ENCODE results near the gene DOCK1. TPM values are rescaled to one million over a fixed set of nuclear protein-coding genes. Genes with fewer than 3 reads are reported as not detected.

DOCK1 gene
- total RNA-seq, 1 experiment from 2014 or later = 40.0 TPM

- DNase-seq (ENCODE audit: unreplicated experiment) = no peak
- no peak overlapping the region for H3K27ac Mint-ChIP-seq (ENCODE audit: low read depth, unreplicated experiment)
- H3K27me3 Mint-ChIP-seq (ENCODE audit: insufficient read depth, unreplicated experiment) = no peaks in the 10 kb centered on the region
- POLR2A ChIA-PET = no interaction called here
- TF ChIP-seq, protein P1, sequence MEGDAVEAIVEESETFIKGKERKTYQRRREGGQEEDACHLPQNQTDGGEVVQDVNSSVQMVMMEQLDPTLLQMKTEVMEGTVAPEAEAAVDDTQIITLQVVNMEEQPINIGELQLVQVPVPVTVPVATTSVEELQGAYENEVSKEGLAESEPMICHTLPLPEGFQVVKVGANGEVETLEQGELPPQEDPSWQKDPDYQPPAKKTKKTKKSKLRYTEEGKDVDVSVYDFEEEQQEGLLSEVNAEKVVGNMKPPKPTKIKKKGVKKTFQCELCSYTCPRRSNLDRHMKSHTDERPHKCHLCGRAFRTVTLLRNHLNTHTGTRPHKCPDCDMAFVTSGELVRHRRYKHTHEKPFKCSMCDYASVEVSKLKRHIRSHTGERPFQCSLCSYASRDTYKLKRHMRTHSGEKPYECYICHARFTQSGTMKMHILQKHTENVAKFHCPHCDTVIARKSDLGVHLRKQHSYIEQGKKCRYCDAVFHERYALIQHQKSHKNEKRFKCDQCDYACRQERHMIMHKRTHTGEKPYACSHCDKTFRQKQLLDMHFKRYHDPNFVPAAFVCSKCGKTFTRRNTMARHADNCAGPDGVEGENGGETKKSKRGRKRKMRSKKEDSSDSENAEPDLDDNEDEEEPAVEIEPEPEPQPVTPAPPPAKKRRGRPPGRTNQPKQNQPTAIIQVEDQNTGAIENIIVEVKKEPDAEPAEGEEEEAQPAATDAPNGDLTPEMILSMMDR (IDR thresholded peaks at IDR 0.05; ENCODE audit: unreplicated experiment) = no peak
- no TSS peak for BruUV-seq (replicated peaks)
- CTCF ChIA-PET = no interaction called here
- peaks cover 7% of the 10 kb centered on the region for H3K36me3 Mint-ChIP-seq (ENCODE audit: insufficient read depth, unreplicated experiment)
- no peaks in the 10 kb centered on the region for H3K4me1 Mint-ChIP-seq (ENCODE audit: insufficient read depth, unreplicated experiment)
- intact Hi-C loops (cut with micrococcal nuclease) = no loop called here
- H3K4me3 Mint-ChIP-seq (ENCODE audit: unreplicated experiment) = no peak overlapping the region
- no peaks in the 10 kb centered on the region for H3K9me3 Mint-ChIP-seq (ENCODE audit: unreplicated experiment)
Observed at GRCh38 chr10:127435246-127435645, 530.0 kb downstream of the DOCK1 start.

DNA sequence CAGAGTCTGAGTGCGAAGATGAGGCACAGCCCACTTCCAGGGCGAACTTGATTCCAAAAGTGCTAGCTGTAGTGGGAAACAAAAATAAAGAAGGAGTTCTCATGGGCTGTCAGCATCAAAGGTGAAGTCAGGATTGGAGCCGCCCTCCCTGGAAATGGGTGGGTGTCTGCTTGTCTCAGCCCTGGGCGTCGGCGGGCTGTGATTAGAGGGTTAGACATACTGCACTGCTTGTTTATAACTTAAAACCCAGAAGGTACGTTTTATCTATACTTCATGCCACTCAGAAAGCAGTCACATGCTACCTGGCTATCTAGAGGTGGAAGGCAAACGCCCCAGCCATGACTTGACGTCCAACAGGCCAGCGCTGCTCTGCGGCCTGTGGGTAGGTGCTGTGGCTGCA, 535.1 kb downstream of the DOCK1 start:
- no TSS peak for BruUV-seq (replicated peaks)
- DNase-seq (ENCODE audit: unreplicated experiment) = no peak
- CTCF ChIA-PET = no interaction called here
- H3K9me3 Mint-ChIP-seq (ENCODE audit: unreplicated experiment) = no peaks in the 10 kb centered on the region
- no peak overlapping the region for H3K27ac Mint-ChIP-seq (ENCODE audit: low read depth, unreplicated experiment)
- POLR2A ChIA-PET = no interaction called here
- no peaks in the 10 kb centered on the region for H3K4me1 Mint-ChIP-seq (ENCODE audit: insufficient read depth, unreplicated experiment)
- H3K4me3 Mint-ChIP-seq (ENCODE audit: unreplicated experiment) = no peak overlapping the region
- intact Hi-C loops (cut with micrococcal nuclease) = no loop called here
- TF ChIP-seq, protein P1 (IDR thresholded peaks at IDR 0.05; ENCODE audit: unreplicated experiment) = no peak
- H3K36me3 Mint-ChIP-seq (ENCODE audit: insufficient read depth, unreplicated experiment) = peaks cover 14% of the 10 kb centered on the region
- no peaks in the 10 kb centered on the region for H3K27me3 Mint-ChIP-seq (ENCODE audit: insufficient read depth, unreplicated experiment)

DNA sequence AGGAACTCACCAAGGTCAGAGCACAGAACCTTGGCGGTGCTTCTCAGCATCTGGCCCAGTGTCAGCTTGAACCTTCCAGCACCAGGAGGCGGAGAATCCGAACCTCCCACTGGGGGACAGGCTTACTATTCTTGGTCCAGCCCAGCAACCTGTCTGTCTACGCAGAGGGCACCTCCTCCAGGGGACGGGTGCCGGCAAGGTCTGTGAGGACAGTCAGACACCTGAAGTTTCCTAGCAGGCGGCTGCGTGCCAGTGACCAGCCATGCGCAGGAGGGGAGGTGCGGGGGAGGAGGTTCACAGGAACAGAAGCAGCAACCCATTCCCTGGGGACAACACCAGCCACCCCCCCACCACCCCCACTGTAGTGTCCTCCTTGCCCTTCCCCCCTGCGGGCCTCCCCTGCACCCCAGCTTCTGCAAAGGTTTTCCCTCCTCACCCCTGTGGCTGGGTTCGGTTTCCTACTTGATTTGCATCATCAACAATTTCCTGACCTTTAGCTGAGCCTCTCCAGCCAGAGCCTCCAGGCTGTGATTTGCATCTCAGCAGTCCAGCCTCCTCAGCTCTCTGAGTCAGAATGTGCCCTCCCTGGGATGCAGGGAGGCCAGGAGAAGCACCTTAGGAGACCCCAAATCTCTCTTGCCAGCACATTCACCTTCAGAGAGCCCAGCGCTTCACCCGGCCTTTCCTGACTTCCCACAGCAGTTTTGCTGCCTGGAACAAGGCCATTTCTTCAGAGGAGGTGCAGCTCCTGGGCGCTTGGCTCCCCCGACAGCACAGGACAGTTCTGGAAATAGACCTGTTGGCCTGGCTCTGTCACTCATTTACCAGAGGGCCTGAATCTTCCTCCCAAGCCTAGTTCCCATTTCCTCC, 536.4 kb downstream of the DOCK1 start:
- no TSS peak for BruUV-seq (replicated peaks)
- Mint-ChIP-seq H3K36me3 (ENCODE audit: insufficient read depth, unreplicated experiment) (peaks cover 25% of the 10 kb centered on the region), H3K9me3 (ENCODE audit: unreplicated experiment) (no peaks in the 10 kb centered on the region), H3K4me1 (ENCODE audit: insufficient read depth, unreplicated experiment) (no peaks in the 10 kb centered on the region), H3K4me3 (ENCODE audit: unreplicated experiment) (no peak overlapping the region), H3K27me3 (ENCODE audit: insufficient read depth, unreplicated experiment) (no peaks in the 10 kb centered on the region), H3K27ac (ENCODE audit: low read depth, unreplicated experiment) (no peak overlapping the region)
- DNase-seq (ENCODE audit: unreplicated experiment) = no peak
- CTCF ChIA-PET = no interaction called here
- intact Hi-C loops (cut with micrococcal nuclease) = no loop called here
- POLR2A ChIA-PET = no interaction called here
- TF ChIP-seq, protein P1 (IDR thresholded peaks at IDR 0.05; ENCODE audit: unreplicated experiment) = no peak

DNA sequence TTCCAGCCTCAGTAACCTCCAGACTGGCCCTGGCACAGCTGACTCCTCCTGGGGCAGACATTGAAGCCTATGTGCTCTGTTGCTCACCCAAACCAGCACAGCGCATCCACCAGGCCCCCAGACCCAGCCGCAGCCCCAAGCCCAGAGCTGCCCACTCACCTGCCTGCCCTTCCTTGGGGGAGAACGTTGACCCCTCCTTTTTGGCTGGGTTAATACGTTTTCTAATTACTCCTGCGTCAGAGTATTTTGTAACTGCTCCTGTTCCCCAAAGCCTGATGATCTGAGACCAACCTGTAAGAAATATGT, 536.9 kb downstream of the DOCK1 start:
- Mint-ChIP-seq H3K27me3 (ENCODE audit: insufficient read depth, unreplicated experiment) (no peaks in the 10 kb centered on the region), H3K9me3 (ENCODE audit: unreplicated experiment) (no peaks in the 10 kb centered on the region), H3K27ac (ENCODE audit: low read depth, unreplicated experiment) (no peak overlapping the region), H3K4me1 (ENCODE audit: insufficient read depth, unreplicated experiment) (no peaks in the 10 kb centered on the region), H3K36me3 (ENCODE audit: insufficient read depth, unreplicated experiment) (peaks cover 21% of the 10 kb centered on the region), H3K4me3 (ENCODE audit: unreplicated experiment) (no peak overlapping the region)
- ChIA-PET POLR2A (no interaction called here), CTCF (no interaction called here)
- no TSS peak for BruUV-seq (replicated peaks)
- TF ChIP-seq, protein P1 (IDR thresholded peaks at IDR 0.05; ENCODE audit: unreplicated experiment) = no peak
- no peak for DNase-seq (ENCODE audit: unreplicated experiment)
- intact Hi-C loops (cut with micrococcal nuclease) = no loop called here
